Measurements from ENCODE around the gene PLA2G2C.

DNA sequence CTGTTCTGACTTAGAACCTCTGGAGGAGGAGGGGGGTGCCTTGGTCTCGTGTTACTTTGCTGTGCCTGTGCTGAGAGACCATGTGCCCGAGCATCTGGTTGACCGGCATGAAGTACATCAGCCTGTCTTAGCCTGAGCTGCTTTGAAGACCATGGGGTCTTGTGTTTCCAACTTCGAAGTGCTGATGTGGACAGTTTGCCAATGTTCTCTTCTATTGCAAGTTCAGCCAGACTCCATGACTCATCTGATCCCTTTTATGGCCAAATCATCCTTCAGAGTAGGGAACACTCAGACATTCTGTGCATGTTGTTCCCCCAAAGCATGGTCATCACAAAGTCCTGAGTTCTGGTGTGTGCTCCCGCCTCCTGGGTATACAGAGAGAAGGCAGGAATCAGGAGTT lies 6.0 kb upstream of the PLA2G2C start:
- TF ChIP-seq, protein P1, sequence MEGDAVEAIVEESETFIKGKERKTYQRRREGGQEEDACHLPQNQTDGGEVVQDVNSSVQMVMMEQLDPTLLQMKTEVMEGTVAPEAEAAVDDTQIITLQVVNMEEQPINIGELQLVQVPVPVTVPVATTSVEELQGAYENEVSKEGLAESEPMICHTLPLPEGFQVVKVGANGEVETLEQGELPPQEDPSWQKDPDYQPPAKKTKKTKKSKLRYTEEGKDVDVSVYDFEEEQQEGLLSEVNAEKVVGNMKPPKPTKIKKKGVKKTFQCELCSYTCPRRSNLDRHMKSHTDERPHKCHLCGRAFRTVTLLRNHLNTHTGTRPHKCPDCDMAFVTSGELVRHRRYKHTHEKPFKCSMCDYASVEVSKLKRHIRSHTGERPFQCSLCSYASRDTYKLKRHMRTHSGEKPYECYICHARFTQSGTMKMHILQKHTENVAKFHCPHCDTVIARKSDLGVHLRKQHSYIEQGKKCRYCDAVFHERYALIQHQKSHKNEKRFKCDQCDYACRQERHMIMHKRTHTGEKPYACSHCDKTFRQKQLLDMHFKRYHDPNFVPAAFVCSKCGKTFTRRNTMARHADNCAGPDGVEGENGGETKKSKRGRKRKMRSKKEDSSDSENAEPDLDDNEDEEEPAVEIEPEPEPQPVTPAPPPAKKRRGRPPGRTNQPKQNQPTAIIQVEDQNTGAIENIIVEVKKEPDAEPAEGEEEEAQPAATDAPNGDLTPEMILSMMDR (conservative IDR thresholded peaks at IDR 0.05; ENCODE audit: low read depth, low read length): no peak
- TF ChIP-seq EZH2 (IDR thresholded peaks at IDR 0.05; ENCODE audit: borderline replicate concordance, low read depth, low read length, poor library complexity, severe bottlenecking): no peak
